Measurements from ENCODE around the gene NR0B2. TPM values are rescaled to one million over a fixed set of nuclear protein-coding genes. Genes with fewer than 3 reads are reported as not detected.
A peak's percentile ranks its signal among the peaks of the same experiment; 100 is the strongest.

NR0B2 gene
- total and polyA plus RNA-seq, 2 of the 13 experiments (the other 11 are each of a cell fraction or from before 2014, with no cell fraction given): 72.5 to 133 TPM

GRCh38 chr1:26913754-26914619 is at the start of gene NR0B2 (continued):
- TF ChIP-seq DMTF1 (CRISPR knock-in tag; IDR thresholded peaks at IDR 0.05): peak; percentile 83; the same call in 1 of the 2 replicates
- peak; percentile 88 for TF ChIP-seq ZNF652 (CRISPR knock-in tag; IDR thresholded peaks at IDR 0.05; ENCODE audit: borderline replicate concordance, low read depth)
- peak; percentile 65 for TF ChIP-seq IKZF4 (CRISPR knock-in tag; IDR thresholded peaks at IDR 0.05; ENCODE audit: borderline replicate concordance, low read depth, not compliant biosample characterization)
- peak; percentile 96 for TF ChIP-seq NFKBIZ (CRISPR knock-in tag; IDR thresholded peaks at IDR 0.05)
- peak; percentile 84 for TF ChIP-seq CENPT (CRISPR knock-in tag; IDR thresholded peaks at IDR 0.05; ENCODE audit: low read depth)
- peak; percentile 87; the same call in 1 of the 2 replicates for TF ChIP-seq ZNF34 (CRISPR knock-in tag; IDR thresholded peaks at IDR 0.05; ENCODE audit: borderline replicate concordance)
- peak; percentile 73; the same call in 1 of the 2 replicates for TF ChIP-seq KDM5B (CRISPR knock-in tag; IDR thresholded peaks at IDR 0.05; ENCODE audit: borderline replicate concordance)
- TF ChIP-seq, protein P1, sequence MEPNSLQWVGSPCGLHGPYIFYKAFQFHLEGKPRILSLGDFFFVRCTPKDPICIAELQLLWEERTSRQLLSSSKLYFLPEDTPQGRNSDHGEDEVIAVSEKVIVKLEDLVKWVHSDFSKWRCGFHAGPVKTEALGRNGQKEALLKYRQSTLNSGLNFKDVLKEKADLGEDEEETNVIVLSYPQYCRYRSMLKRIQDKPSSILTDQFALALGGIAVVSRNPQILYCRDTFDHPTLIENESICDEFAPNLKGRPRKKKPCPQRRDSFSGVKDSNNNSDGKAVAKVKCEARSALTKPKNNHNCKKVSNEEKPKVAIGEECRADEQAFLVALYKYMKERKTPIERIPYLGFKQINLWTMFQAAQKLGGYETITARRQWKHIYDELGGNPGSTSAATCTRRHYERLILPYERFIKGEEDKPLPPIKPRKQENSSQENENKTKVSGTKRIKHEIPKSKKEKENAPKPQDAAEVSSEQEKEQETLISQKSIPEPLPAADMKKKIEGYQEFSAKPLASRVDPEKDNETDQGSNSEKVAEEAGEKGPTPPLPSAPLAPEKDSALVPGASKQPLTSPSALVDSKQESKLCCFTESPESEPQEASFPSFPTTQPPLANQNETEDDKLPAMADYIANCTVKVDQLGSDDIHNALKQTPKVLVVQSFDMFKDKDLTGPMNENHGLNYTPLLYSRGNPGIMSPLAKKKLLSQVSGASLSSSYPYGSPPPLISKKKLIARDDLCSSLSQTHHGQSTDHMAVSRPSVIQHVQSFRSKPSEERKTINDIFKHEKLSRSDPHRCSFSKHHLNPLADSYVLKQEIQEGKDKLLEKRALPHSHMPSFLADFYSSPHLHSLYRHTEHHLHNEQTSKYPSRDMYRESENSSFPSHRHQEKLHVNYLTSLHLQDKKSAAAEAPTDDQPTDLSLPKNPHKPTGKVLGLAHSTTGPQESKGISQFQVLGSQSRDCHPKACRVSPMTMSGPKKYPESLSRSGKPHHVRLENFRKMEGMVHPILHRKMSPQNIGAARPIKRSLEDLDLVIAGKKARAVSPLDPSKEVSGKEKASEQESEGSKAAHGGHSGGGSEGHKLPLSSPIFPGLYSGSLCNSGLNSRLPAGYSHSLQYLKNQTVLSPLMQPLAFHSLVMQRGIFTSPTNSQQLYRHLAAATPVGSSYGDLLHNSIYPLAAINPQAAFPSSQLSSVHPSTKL (CRISPR knock-in tag; IDR thresholded peaks at IDR 0.05): peak; percentile 95
- 0 out of 2 replicates have a peak, but pooled peaks have one; percentile 66 for TF ChIP-seq ZNF557 (CRISPR knock-in tag; IDR thresholded peaks at IDR 0.05)
- no peak for TF ChIP-seq DNMT3B (CRISPR knock-in tag; conservative IDR thresholded peaks at IDR 0.05)
- peak; percentile 40; the same call in 1 of the 2 replicates for TF ChIP-seq TSC22D2 (CRISPR knock-in tag; IDR thresholded peaks at IDR 0.05; ENCODE audit: borderline replicate concordance)
- TF ChIP-seq HMGA1 (CRISPR knock-in tag; conservative IDR thresholded peaks at IDR 0.05): no peak
- TF ChIP-seq ZNF292 (CRISPR knock-in tag; IDR thresholded peaks at IDR 0.05; ENCODE audit: borderline replicate concordance, low read depth): no peak; the same call in none of the 2 replicates
- TF ChIP-seq ZNF775 (CRISPR knock-in tag; IDR thresholded peaks at IDR 0.05; ENCODE audit: borderline replicate concordance): 0 out of 2 replicates have a peak, but pooled peaks have one; percentile 59
- TF ChIP-seq ZNF124 (CRISPR knock-in tag; IDR thresholded peaks at IDR 0.05): peak; percentile 15; the same call in 1 of the 2 replicates
- peak; percentile 98 for TF ChIP-seq HIVEP1 (CRISPR knock-in tag; IDR thresholded peaks at IDR 0.05)
- TF ChIP-seq ZMYM2 (CRISPR knock-in tag; IDR thresholded peaks at IDR 0.05): peak; percentile 75
- TF ChIP-seq ATRX (CRISPR knock-in tag; IDR thresholded peaks at IDR 0.05; ENCODE audit: borderline replicate concordance): no peak
- TF ChIP-seq, protein P2, sequence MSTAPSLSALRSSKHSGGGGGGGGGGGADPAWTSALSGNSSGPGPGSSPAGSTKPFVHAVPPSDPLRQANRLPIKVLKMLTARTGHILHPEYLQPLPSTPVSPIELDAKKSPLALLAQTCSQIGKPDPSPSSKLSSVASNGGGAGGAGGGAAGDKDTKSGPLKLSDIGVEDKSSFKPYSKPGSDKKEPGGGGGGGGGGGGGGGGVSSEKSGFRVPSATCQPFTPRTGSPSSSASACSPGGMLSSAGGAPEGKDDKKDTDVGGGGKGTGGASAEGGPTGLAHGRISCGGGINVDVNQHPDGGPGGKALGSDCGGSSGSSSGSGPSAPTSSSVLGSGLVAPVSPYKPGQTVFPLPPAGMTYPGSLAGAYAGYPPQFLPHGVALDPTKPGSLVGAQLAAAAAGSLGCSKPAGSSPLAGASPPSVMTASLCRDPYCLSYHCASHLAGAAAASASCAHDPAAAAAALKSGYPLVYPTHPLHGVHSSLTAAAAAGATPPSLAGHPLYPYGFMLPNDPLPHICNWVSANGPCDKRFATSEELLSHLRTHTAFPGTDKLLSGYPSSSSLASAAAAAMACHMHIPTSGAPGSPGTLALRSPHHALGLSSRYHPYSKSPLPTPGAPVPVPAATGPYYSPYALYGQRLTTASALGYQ (CRISPR knock-in tag; IDR thresholded peaks at IDR 0.05): peak; percentile 98

Measured in HepG2 (cell line).